Measurements from ENCODE around the gene ZBTB47. TPM values are rescaled to one million over a fixed set of nuclear protein-coding genes. Genes with fewer than 3 reads are reported as not detected.

The ZBTB47 gene
- total RNA-seq, 2 experiments from 2014 or later: 0.18 to 0.34 TPM

- POLR2A ChIA-PET: no interaction called here
- Mint-ChIP-seq H3K4me1 (ENCODE audit: low read depth) (peaks cover 5% of the 10 kb centered on the region), H3K36me3 (ENCODE audit: low read depth) (no peaks in the 10 kb centered on the region), H3K27me3 (ENCODE audit: low read depth) (peaks cover 15% of the 10 kb centered on the region), H3K4me3 (no peak overlapping the region), H3K27ac (no peak overlapping the region), H3K9me3 (ENCODE audit: insufficient read depth) (no peaks in the 10 kb centered on the region)
- no peak for ATAC-seq
- DNase-seq: no peak
- CTCF ChIA-PET: no interaction called here
Measured at GRCh38 chr3:42689421-42690014, 36.0 kb downstream of the ZBTB47 start.

- no peak for ATAC-seq
- H3K9me3 Mint-ChIP-seq (ENCODE audit: insufficient read depth): no peaks in the 10 kb centered on the region
- H3K4me1 Mint-ChIP-seq (ENCODE audit: low read depth): peaks cover 5% of the 10 kb centered on the region
Measured at GRCh38 chr3:42690191-42690590, 36.7 kb downstream of the ZBTB47 start.

GRCh38 chr3:42690766-42691680, 37.5 kb downstream of the ZBTB47 start:
- peaks cover 6% of the 10 kb centered on the region for H3K27me3 Mint-ChIP-seq (ENCODE audit: low read depth)
- H3K4me1 Mint-ChIP-seq (ENCODE audit: low read depth): peaks cover 3% of the 10 kb centered on the region
- no peak for ATAC-seq
- no peak overlapping the region for H3K27ac Mint-ChIP-seq
- no peak for DNase-seq
- POLR2A ChIA-PET: no interaction called here
- H3K36me3 Mint-ChIP-seq (ENCODE audit: low read depth): no peaks in the 10 kb centered on the region
- H3K4me3 Mint-ChIP-seq: no peak overlapping the region
- CTCF ChIA-PET: no interaction called here
- no peaks in the 10 kb centered on the region for H3K9me3 Mint-ChIP-seq (ENCODE audit: insufficient read depth)

More at GRCh38 chr3:42690191-42690590, 36.7 kb downstream of the ZBTB47 start:
- Mint-ChIP-seq H3K36me3 (ENCODE audit: low read depth) (no peaks in the 10 kb centered on the region), H3K27me3 (ENCODE audit: low read depth) (peaks cover 12% of the 10 kb centered on the region), H3K27ac (no peak overlapping the region), H3K4me3 (no peak overlapping the region)
- no peak for DNase-seq
- CTCF ChIA-PET: no interaction called here
- POLR2A ChIA-PET: no interaction called here

GRCh38 chr3:42691816-42692666, 38.5 kb downstream of the ZBTB47 start:
- ATAC-seq (no peak), DNase-seq (no peak)
- H3K4me3 Mint-ChIP-seq: no peak overlapping the region
- no peaks in the 10 kb centered on the region for H3K27me3 Mint-ChIP-seq (ENCODE audit: low read depth)
- H3K27ac Mint-ChIP-seq: no peak overlapping the region
- no peaks in the 10 kb centered on the region for H3K36me3 Mint-ChIP-seq (ENCODE audit: low read depth)
- no peaks in the 10 kb centered on the region for H3K4me1 Mint-ChIP-seq (ENCODE audit: low read depth)
- POLR2A ChIA-PET: no interaction called here
- CTCF ChIA-PET: no interaction called here
- H3K9me3 Mint-ChIP-seq (ENCODE audit: insufficient read depth): no peaks in the 10 kb centered on the region

GRCh38 chr3:42692667-42693529, 39.4 kb downstream of the ZBTB47 start:
- H3K4me1 Mint-ChIP-seq (ENCODE audit: low read depth): no peaks in the 10 kb centered on the region
- H3K4me3 Mint-ChIP-seq: no peak overlapping the region
- ATAC-seq: no peak
- H3K9me3 Mint-ChIP-seq (ENCODE audit: insufficient read depth): no peaks in the 10 kb centered on the region
- H3K27ac Mint-ChIP-seq: no peak overlapping the region
- DNase-seq: no peak
- POLR2A ChIA-PET: no interaction called here
- CTCF ChIA-PET: no interaction called here
- no peaks in the 10 kb centered on the region for H3K36me3 Mint-ChIP-seq (ENCODE audit: low read depth)
- H3K27me3 Mint-ChIP-seq (ENCODE audit: low read depth): no peaks in the 10 kb centered on the region

- Mint-ChIP-seq H3K27me3 (ENCODE audit: low read depth) (no peaks in the 10 kb centered on the region), H3K36me3 (ENCODE audit: low read depth) (no peaks in the 10 kb centered on the region), H3K4me3 (no peak overlapping the region), H3K4me1 (ENCODE audit: low read depth) (peaks cover 3% of the 10 kb centered on the region), H3K9me3 (ENCODE audit: insufficient read depth) (no peaks in the 10 kb centered on the region), H3K27ac (no peak overlapping the region)
- ATAC-seq (no peak), DNase-seq (no peak)
- CTCF ChIA-PET: no interaction called here
- POLR2A ChIA-PET: no interaction called here
Measured at GRCh38 chr3:42693530-42693930, 40.0 kb downstream of the ZBTB47 start.

- DNase-seq (no peak), ATAC-seq (no peak)
- no peak overlapping the region for H3K4me3 Mint-ChIP-seq
- H3K36me3 Mint-ChIP-seq (ENCODE audit: low read depth): no peaks in the 10 kb centered on the region
- peaks cover 7% of the 10 kb centered on the region for H3K4me1 Mint-ChIP-seq (ENCODE audit: low read depth)
- H3K9me3 Mint-ChIP-seq (ENCODE audit: insufficient read depth): no peaks in the 10 kb centered on the region
- ChIA-PET POLR2A (no interaction called here), CTCF (no interaction called here)
- no peaks in the 10 kb centered on the region for H3K27me3 Mint-ChIP-seq (ENCODE audit: low read depth)
- H3K27ac Mint-ChIP-seq: no peak overlapping the region
Measured at GRCh38 chr3:42694366-42694765, 40.9 kb downstream of the ZBTB47 start.

- no peak overlapping the region for H3K27ac Mint-ChIP-seq
- H3K4me1 Mint-ChIP-seq (ENCODE audit: low read depth): peaks cover 13% of the 10 kb centered on the region
- no peak for ATAC-seq
- H3K27me3 Mint-ChIP-seq (ENCODE audit: low read depth): no peaks in the 10 kb centered on the region
- H3K4me3 Mint-ChIP-seq: no peak overlapping the region
- H3K9me3 Mint-ChIP-seq (ENCODE audit: insufficient read depth): no peaks in the 10 kb centered on the region
- ChIA-PET POLR2A (no interaction called here), CTCF (no interaction called here)
- DNase-seq: no peak
- no peaks in the 10 kb centered on the region for H3K36me3 Mint-ChIP-seq (ENCODE audit: low read depth)
Measured at GRCh38 chr3:42696356-42697288, 43.1 kb downstream of the ZBTB47 start.

- no peak for ATAC-seq
- H3K9me3 Mint-ChIP-seq (ENCODE audit: insufficient read depth): no peaks in the 10 kb centered on the region
- no peak overlapping the region for H3K27ac Mint-ChIP-seq
- H3K4me1 Mint-ChIP-seq (ENCODE audit: low read depth): peaks cover 13% of the 10 kb centered on the region
- H3K4me3 Mint-ChIP-seq: no peak overlapping the region
- no peak for DNase-seq
- ChIA-PET POLR2A (no interaction called here), CTCF (no interaction called here)
- no peaks in the 10 kb centered on the region for H3K36me3 Mint-ChIP-seq (ENCODE audit: low read depth)
- no peaks in the 10 kb centered on the region for H3K27me3 Mint-ChIP-seq (ENCODE audit: low read depth)
Measured at GRCh38 chr3:42697289-42698051, 44.0 kb downstream of the ZBTB47 start.

GRCh38 chr3:42698216-42698910, 44.9 kb downstream of the ZBTB47 start:
- H3K27ac Mint-ChIP-seq: no peak overlapping the region
- CTCF ChIA-PET: interaction anchor here (0.7 kb wide), 1 partner anchor 46 kb away, joined by 3 read pairs; no protein-coding TSS in a partner anchor
- H3K4me1 Mint-ChIP-seq (ENCODE audit: low read depth): peaks cover 13% of the 10 kb centered on the region

More at GRCh38 chr3:42698216-42698910, 44.9 kb downstream of the ZBTB47 start:
- Mint-ChIP-seq H3K27me3 (ENCODE audit: low read depth) (no peaks in the 10 kb centered on the region), H3K4me3 (no peak overlapping the region), H3K36me3 (ENCODE audit: low read depth) (no peaks in the 10 kb centered on the region), H3K9me3 (ENCODE audit: insufficient read depth) (no peaks in the 10 kb centered on the region)
- ATAC-seq (no peak), DNase-seq (no peak)
- POLR2A ChIA-PET: no interaction called here
